ENCODE results near the gene KXD1.

KXD1 gene

GRCh38 chr19:18618236-18618635, 60.6 kb downstream of the KXD1 start:
- no peak for DNase-seq

All from NCI-H748 treated with DMSO at 0.1 percent for 48 hours (cell line).